ENCODE measurements around the gene UGT1A8.

- no peak for TF ChIP-seq POLR2AphosphoS5 (IDR thresholded peaks at IDR 0.05; ENCODE audit: borderline replicate concordance, low read depth, low read length)
- TF ChIP-seq EZH2 (IDR thresholded peaks at IDR 0.05): no peak
Observed at GRCh38 chr2:233673896-233674295, 56.5 kb downstream of the UGT1A8 start.

Measured in SK-N-MC (cell line).